WI38 (cell line): ENCODE measurements around the gene LTBP1.

Experiments
- H3K4me3 ChIP-seq: 2 replicates; pipeline ENCODE4 v1.5.1; 2011; ENCODE audit warnings: low read depth, mild to moderate bottlenecking, control low read depth, low read length
- TF ChIP-seq, protein P1 (sequence below): IDR thresholded peaks from 2 replicates; pipeline ENCODE4 v1.5.1; 2012; ENCODE audit warnings: low read depth, mild to moderate bottlenecking, control low read depth, low read length

Gene LTBP1

GRCh38 chr2:33369191-33369590 is 422.4 kb downstream of the LTBP1 start:
- H3K4me3 ChIP-seq, result no peak overlapping the region
- TF ChIP-seq, protein P1, sequence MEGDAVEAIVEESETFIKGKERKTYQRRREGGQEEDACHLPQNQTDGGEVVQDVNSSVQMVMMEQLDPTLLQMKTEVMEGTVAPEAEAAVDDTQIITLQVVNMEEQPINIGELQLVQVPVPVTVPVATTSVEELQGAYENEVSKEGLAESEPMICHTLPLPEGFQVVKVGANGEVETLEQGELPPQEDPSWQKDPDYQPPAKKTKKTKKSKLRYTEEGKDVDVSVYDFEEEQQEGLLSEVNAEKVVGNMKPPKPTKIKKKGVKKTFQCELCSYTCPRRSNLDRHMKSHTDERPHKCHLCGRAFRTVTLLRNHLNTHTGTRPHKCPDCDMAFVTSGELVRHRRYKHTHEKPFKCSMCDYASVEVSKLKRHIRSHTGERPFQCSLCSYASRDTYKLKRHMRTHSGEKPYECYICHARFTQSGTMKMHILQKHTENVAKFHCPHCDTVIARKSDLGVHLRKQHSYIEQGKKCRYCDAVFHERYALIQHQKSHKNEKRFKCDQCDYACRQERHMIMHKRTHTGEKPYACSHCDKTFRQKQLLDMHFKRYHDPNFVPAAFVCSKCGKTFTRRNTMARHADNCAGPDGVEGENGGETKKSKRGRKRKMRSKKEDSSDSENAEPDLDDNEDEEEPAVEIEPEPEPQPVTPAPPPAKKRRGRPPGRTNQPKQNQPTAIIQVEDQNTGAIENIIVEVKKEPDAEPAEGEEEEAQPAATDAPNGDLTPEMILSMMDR, result no peak

GRCh38 chr2:33370636-33371265 is 424.0 kb downstream of the LTBP1 start:
- no peak overlapping the region for H3K4me3 ChIP-seq
- TF ChIP-seq, protein P1, result no peak

GRCh38 chr2:33371304-33372090 is 424.7 kb downstream of the LTBP1 start:
- TF ChIP-seq, protein P1, result no peak

DNA sequence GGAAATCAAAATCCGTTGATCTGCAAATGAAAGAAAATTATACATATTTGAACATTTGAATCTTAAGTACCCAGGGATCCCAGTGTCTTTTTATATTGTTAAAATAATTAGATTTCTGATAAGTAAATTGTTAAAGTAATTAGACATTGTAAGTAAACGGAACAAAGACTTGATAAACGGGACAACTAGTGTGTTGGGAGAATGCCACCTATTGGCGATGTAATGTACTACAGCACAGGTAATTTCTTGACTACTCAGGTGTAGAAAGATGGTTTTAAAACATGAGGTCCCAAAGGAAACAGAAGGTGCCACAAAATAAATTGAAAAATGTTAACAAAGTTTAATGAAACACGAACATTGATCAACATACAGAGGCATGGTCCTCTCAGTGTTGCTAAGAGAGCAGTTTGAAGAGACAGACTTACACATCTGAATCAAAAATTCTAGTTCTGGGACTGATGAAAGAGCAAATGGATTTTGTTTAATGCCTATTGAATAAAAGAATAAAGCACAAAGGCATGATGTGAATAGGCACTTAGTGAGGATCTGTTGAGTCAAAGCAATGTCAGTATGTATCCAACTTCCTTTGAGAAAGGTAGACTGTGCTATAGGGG is 426.3 kb downstream of the LTBP1 start:
- TF ChIP-seq, protein P1, result peak; percentile 38; the same call in 1 of the 2 replicates
- no peak overlapping the region for H3K4me3 ChIP-seq

More at GRCh38 chr2:33371304-33372090, 424.7 kb downstream of the LTBP1 start:
- H3K4me3 ChIP-seq, result no peak overlapping the region

- H3K4me3 ChIP-seq, result no peak overlapping the region
- TF ChIP-seq, protein P1, result no peak
Observed at GRCh38 chr2:33373986-33374385, 427.2 kb downstream of the LTBP1 start.

GRCh38 chr2:33375054-33375453 is 428.3 kb downstream of the LTBP1 start:
- TF ChIP-seq, protein P1, result no peak
- H3K4me3 ChIP-seq, result no peak overlapping the region

GRCh38 chr2:33377048-33377447 is 430.3 kb downstream of the LTBP1 start:
- no peak overlapping the region for H3K4me3 ChIP-seq
- TF ChIP-seq, protein P1, result no peak
